ENCODE measurements around the gene SLC29A4.

- TF ChIP-seq CTCF (IDR thresholded peaks at IDR 0.05) (no peak), POLR2A (IDR thresholded peaks at IDR 0.05) (no peak)
Measured at GRCh38 chr7:5333121-5334045, 50.6 kb downstream of the SLC29A4 start.
